Keratinocyte (primary cell): Measurements from ENCODE around the gene AOPEP.

Source experiments
- EZH2 ChIP-seq: IDR thresholded peaks from one replicate; pipeline ENCODE4 v1.6.1; 2012; ENCODE audit warnings: inconsistent platforms, mild to moderate bottlenecking, low read length, moderate library complexity
- TF ChIP-seq, protein P1 (sequence below), 3 experiments: IDR thresholded peaks in 1 of 3; conservative IDR thresholded peaks in 1 of 3; optimal IDR thresholded peaks in 1 of 3; 2 replicates in 2 of 3; 3 replicates in 1 of 3; pipeline versions ENCODE3 to v1.5.1; 2011; ENCODE audit warnings: low read length in 3 of 3, mild to moderate bottlenecking in 3 of 3, moderate library complexity in 2 of 3, control low read depth in 1 of 3, inconsistent platforms in 1 of 3; ENCODE audit not compliant: insufficient read depth in 2 of 3; ENCODE audit errors: extremely low read depth in 1 of 3

DNA sequence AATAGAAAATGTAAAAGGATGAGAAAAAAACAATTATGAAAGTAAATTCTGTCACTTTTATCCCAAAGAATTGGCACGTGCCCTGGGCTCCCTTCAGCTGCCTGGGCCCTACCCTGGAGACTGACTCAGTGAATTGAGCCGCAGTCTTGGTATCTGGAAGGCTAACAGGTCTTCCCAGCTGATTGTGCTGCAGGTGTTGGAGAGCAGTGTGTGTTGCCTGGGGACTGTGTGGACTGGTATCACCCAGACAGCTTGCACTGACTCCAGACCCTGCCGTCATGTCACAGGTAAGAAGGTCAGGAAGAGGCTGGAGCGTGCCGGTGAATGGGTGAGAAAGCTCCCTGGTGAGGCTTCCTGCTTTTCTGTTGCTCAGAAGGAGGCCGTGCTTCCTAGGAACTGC is 83.3 kb downstream of the AOPEP start:
- TF ChIP-seq, protein P1, sequence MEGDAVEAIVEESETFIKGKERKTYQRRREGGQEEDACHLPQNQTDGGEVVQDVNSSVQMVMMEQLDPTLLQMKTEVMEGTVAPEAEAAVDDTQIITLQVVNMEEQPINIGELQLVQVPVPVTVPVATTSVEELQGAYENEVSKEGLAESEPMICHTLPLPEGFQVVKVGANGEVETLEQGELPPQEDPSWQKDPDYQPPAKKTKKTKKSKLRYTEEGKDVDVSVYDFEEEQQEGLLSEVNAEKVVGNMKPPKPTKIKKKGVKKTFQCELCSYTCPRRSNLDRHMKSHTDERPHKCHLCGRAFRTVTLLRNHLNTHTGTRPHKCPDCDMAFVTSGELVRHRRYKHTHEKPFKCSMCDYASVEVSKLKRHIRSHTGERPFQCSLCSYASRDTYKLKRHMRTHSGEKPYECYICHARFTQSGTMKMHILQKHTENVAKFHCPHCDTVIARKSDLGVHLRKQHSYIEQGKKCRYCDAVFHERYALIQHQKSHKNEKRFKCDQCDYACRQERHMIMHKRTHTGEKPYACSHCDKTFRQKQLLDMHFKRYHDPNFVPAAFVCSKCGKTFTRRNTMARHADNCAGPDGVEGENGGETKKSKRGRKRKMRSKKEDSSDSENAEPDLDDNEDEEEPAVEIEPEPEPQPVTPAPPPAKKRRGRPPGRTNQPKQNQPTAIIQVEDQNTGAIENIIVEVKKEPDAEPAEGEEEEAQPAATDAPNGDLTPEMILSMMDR (optimal IDR thresholded peaks at IDR 0.05 in 1 of 3, IDR thresholded peaks at IDR 0.05 in 1 of 3, conservative IDR thresholded peaks at IDR 0.05 in 1 of 3; ENCODE audit: extremely low read depth in 1 of 3, insufficient read depth in 2 of 3, low read length in 3 of 3): no peak
- TF ChIP-seq EZH2: no peak
